Non-pigmented ciliary epithelial cell (primary cell): ENCODE measurements around the gene PLXNA1.

ENCODE experiments used
- DNase-seq: peaks from one replicate; pipeline ENCODE4 v3.0.0-alpha.2; 2010; ENCODE audit warnings: low read depth

The PLXNA1 gene

DNA sequence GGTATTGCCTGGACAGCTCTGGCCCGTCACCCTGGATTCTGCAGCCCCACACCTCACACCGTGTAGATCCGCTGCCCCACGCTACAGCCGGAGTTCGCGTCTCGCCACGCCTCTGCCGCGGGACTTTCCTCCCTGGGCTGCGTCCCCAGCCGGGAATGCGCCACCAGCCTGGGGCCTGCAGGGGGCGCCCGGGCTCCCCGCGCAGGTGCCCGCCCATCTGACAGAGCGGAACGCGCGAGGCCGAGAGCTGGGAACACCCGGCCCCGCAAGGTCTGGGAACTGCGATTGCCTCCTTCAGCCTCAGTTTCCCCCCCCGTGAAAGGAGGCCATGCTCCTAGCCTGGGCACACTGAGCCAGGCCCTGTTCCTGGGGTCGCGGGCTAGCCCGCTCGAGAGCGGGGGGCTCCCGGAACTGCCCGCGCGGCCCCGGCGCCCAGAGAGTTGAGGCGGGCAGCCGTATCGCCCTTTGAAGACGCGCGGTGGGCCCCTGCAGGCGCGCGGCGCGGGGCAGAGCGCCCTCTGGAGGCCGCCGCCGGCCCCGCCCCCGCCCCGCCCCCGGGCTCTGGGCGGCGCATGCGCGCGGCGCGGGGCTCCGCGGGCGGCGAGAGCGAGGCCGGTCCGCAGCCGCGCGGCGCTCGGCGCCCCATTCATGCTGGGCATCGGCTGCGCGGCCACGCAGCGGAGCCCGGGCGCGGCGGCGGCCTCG is at the start of gene PLXNA1:
Gene PLXNA1, plus strand, starts transcription at position 645 of the 705 bp plus-strand sequence. CDS start 5,479 bp downstream, outside the sequence.
- no peak for DNase-seq

DNA sequence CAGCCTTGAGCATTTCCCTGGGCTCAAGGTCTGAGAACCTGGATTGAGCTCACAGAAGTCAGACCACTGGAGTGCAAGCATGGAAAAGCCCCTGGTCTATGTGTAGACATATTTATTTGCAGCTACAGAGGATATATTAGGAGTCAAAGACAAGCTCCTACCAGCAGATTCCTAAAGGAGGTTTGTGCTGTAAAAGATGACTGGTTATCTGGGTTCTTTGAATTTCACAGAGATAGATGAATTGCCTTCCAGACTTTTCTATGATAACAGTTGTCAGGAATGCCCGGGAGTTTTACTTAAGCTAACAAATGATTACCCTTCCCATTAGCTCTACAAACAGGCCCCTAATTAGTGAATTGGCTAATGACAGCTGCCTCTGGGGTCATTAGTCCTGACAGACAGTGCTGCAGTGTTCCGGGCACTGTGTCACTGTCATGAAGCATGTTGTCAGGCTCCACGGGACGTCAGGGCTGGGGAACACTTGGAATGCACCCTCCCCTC is 48.8 kb upstream of the PLXNA1 start:
- DNase-seq: no peak

DNA sequence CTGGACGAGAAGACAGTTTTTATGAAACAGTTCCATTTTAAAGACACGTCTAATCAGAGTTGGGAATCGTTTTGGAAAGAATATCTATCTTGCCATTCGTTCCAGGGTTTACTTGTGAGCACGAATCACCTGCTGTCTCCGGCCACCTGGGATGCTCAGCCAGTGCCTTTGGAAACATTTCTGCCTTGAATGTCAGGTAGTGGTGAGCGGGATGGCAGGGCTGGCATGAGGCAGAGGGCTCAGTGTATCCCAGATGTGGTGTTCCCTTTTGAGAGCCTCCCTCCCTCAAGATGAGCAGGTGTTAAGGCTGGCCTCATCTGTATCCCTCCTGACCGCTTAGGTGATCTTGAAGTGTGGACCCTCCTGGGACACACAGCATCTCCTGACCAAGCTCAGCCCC is 47.9 kb upstream of the PLXNA1 start:
- DNase-seq: no peak

DNA sequence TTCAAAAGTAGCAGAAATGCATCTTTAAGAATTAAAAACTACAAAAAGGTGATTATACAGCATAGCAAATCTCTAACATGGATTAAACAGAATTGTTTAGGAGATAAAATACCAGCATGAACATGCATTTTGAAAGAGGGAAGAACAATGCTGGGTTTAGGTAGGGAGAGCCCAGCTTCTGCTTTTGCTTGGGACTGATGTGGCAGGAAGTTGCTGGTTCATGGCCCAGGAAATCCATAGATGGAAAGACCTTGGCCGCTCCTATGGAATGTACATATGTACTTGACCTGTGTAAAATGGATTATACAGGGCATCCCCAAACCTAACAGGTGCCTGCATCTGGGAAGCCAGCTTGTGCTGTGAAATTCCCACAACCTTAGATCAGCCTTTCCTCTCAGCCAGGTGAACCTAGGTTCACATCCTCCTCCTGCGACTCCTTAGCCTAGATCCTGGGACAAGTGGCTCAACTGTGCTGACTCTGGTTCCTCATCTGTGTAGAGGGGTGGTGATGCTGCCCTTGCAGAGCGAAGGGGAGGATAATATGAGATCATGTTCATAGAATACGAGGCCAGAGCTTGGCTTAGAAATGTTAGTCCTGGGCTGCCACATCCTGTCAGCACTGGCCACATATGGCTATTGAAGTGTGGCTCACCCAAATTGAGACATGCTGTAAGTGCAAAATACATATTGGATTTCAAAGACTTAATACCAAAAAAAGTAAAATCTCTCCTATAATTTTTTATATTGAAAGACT is 47.0 kb upstream of the PLXNA1 start:
- no peak for DNase-seq

DNA sequence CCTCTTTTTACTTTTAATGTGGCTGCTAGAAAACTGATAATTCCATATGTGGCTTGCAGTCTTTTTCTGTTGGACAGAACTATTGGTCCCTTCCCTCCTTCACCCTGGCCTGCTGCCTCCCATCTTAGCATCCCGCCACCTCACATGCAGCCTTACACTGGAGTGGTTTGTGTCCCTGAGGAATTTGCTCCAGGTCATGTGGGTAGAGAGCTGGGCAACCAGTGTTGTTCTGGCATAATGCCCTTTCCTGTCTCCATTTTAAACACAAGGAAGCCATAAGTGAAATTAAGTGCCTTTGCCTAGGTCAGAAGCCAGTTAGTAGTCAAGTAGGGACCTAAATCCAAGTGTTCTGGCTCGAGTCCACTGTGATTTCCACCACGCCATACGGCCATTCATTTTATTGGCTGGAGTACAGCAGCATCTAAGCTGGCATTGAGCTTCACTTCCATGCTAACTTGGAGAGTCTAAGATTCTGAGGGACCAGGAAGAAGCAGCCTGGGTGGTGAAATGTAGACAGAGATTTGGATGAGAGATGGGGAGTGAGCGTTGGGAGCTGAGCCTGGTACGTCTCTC is 46.0 kb upstream of the PLXNA1 start:
- no peak for DNase-seq

DNA sequence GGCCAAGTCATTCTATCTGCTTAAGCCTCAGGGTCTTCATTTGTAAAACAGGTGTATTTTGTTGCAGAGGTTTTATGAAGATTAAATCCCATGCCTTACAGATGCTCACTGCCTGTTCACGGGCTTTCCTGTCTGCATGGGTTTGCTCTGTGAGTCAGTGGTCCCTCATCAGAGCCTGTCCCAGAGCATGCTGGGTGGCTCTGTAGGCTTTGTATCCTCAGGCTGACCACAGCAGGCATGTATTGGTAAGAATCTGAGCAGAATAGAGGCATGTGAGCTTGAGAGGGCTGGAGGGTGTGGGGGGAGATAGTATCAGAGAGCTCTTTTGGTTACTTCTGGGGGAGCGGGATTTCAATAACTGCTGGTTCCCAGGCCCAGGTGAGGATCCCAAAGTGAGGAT is 45.4 kb upstream of the PLXNA1 start:
- no peak for DNase-seq

DNA sequence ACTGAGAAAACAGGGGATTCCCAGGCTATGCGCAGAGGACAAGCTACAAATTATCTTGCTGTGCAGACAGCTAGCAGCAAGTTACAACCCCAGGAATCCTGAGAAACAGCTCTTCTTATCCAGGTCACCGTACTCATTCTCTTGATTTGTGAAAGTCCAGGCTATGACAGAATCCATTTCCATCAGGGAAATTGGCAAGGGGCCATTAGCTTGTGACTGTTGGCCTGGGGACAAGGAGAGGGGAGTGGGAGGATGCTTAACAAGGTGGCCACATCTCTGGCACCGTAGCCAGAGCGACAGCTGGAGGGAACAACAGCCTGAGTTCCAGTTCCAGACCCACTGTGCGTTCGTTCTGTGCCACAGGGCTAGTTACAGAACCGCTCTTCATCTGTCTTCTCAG is 44.9 kb upstream of the PLXNA1 start:
- no peak for DNase-seq

DNA sequence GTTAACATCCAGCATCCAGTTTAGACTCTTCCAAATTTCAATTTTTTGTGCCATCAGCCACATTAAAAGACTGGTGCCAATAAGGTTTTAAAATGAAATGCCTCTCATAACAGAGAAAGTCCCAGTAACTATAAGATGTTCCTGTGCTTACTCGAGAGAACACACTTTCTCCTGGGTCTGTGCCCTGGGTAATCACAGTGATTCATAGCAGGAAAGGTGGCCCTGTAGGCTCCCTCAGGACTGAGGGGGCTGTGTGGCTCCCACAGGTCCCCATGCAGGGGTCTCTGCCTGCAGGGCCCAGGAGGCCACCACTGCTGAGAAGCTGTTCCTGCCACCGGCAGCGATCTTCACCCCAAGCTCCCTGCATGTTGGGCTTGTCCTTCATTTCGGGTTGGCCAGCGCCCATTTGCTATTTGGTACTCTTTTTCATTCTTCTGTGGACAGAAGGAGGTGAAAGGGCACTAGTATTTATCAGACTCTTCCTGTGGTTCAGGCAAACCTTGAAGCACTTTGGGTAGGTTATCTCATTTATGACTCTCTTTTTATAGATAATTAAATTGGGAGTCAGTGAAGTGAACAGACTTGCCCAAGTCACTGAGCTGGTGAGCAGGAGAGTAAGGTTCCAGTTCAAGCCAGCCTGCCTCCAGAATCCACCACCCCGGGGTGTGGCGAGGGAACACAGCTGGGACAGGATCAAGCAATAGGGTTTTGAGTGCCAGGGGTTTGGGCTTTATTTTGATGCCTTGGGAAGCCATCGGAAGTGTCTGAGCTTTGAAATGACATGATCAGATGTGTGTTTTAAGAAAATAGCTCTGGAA is 44.2 kb upstream of the PLXNA1 start:
- no peak for DNase-seq

DNA sequence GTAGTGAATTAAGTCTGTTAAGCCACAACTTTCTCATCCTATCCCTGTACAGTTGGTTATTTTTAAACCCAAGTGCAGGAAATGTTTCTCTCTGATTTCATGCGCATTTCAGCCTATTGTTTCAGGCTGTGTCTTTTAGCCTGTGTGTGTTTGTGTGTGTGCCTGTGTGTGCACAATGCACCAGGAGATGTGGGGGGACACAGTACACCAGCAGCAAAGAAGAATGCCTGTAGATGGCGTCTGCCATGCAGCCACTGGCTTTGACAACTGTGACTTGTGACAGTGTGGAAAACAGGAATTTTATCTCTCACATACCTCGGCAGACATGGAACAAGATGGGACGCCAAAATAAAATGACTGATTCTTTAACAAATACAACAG is 43.6 kb upstream of the PLXNA1 start:
- DNase-seq: no peak

DNA sequence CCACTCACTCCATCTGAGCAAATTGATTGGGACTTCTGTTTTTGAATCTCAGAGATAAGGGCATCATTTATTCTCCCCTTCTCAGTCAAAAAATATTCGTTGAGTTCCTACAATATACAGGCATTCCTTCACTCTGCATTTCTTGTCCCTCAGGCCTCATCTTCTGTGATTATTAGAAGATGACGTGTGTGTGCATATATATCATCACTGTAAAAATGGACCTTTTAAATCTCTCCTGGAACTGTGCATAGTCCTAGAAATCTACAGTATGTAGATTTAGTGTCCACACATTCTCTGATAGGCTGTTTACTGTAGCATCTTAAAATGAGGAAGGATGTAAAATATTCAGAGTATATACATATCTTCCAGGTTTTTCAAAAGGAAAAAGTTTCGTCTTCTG is 43.2 kb upstream of the PLXNA1 start:
- no peak for DNase-seq

DNA sequence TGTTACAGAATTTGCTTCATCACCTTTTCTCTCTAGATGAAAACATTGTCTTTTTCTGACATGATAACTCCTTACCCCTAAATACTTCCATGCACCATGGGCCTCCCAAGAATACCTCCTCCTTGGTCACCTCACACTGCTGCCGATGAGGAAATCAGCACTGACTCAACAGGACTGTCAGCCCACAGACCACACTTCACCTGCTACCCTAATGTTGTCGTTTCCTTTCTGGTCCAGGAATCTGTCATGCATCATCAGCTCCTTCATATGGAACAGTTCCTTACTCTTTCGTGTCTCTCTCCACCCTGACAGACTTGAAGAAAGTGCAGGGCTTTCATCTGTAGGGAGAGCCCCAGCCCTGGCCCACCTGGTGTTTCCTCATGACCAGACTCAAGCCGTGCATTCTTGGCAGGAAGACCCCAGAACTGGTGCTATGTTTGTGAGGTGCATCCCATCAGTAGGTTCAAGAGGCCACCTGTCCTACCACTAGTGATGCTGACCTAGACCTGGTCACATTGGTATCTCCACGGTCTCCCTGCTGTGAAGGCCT is 41.1 kb upstream of the PLXNA1 start:
- no peak for DNase-seq

DNA sequence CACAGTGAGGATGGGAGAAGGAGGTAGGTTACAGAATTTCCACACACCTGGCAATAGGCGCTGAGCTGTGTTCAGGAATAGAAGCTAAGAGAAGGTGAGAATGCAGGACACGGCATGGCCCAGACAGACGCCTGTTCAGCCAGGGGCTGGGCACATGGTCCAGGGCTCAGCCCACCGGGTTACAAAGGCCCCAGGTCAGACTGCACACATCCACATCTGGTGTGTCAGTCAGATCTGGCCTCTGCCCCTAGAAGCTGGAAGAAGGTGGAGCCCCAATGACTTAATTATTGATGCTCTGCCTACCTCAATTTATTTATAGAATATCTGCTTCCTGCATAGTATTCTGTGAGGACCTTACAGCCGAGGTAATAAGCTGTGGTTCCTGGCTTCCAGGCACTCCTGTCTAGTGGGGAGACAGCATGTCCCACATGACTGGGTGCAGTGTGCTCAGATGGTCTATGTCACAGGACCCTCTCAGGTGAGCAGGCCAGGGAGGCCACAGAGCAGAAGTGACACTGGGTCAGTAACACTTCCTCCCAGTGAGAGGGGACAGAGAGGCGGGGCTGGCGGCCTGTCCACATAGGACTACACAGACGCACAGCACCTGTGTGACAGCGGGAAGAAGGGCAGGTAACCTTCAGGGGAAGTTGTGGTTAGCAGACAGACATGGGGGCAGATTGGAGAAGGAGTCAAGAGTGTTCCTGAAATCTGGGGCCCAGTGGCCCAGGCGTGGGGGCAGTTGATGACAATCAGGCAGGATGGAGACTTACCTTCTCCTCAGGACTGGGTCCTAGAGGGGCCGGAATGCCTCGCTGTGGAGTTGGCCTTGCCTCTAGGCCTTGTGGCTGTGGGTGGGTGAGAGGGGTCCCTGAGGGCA is 38.6 kb upstream of the PLXNA1 start:
- no peak for DNase-seq

DNA sequence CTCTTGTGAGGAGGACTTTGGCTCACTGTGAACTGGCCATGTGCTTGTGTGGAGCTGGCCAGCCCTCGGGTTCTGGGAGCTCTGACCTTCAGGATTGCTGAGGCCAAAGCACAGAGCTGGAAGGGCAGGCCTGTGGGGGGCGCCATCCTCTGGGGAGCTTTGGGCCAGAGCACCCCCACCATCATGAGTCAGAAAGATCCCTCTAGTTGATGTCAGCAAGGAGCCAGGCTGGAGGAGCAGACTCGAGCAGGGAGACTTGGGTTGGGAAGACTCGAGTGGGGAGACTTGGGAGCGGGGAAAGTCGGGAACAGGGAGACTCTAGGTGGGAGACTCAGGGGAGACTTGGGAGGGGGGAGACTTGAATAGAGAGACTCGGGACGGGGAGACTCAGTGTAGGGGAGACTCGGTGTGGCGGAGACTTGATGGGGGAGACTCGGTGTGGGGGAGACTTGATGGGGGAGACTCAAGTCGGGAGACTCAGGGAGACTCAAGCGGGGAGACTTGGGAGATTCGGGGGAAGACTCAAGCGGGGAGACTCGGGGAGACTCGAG is 37.7 kb upstream of the PLXNA1 start:
- no peak for DNase-seq

DNA sequence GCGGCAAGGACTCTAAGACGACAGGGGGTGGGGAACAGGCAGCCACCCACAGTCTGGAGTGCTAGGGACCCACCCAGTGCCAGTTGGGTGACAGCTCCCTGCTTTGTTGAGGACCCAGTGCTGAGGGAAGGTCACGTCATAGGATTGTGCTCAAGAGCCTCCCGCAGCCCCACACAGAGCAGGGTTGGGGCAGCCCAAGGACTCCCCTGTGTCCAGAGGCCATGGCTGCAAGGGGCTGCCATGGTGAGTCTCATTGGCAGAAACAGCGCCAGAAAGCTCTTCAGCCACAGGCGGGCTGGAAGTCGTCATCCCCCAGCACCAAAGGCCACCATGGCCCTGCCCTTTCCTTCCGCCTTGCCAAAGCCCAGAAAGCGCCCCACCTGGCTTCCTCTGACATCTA is 37.0 kb upstream of the PLXNA1 start:
- DNase-seq: no peak

DNA sequence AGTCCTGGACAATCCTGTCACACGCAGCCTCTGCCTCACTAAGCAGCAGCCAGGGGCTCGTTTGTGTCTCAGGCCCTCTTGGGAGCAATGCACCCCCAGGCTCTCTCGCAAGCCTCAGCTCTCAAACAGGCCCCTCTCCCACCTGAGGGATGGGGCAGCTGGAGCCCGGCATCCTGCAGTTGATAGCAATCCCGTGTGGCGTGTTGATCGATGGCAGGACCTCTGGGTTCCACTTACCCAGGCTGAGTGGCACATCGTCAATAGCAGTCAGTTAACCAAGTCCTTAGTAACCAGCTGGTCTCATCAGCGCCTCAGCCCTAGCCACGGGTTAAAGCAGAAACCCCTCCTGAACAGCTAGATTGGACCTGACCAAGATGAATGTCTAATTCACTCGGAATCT is 36.5 kb upstream of the PLXNA1 start:
- no peak for DNase-seq

DNA sequence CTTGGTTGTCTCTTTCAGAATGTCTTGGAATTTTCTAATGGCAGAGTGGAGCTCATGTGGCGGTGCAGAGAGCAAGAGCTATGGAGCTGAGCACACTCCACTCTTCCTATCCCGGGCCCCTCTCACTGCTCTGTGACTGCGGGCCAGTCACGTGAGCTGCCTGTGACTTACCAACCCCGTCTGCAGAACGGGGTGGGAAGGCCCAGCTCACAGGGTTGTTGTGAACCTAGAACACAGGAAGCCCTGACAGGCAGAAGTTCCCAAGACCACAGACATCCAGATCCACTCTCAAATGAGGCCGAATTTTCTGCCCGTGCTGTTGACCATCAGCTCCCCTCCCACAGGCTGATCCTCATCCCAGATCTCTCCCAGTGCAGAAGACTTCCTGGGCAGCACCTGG is 35.5 kb upstream of the PLXNA1 start:
- DNase-seq: no peak

DNA sequence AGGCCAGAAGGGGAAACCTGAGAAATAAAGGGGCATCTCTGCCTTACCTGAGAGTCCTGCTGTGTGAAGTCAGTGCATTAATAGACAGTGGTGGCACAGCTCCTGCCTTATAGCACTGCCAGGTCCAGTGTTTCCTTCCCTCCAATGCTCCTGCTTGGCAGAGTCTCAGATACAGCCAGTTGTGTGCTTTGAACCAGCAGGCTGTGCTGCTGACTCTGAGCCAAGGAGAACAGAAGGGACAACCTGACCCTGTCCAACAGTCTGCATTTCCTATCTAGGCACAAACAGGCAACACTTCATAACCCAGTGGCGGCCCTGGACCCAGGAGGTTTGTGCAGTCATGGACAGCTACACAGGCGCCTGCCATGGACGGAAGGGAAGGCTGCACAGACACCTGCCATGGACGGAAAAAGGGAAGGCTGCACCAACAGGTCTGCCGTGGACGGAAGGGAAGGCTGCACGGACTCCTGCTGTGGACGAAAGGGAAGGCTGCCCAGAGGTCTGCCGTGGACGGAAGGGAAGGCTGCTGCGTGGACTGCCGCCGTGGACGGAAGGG is 33.9 kb upstream of the PLXNA1 start:
- DNase-seq: no peak

DNA sequence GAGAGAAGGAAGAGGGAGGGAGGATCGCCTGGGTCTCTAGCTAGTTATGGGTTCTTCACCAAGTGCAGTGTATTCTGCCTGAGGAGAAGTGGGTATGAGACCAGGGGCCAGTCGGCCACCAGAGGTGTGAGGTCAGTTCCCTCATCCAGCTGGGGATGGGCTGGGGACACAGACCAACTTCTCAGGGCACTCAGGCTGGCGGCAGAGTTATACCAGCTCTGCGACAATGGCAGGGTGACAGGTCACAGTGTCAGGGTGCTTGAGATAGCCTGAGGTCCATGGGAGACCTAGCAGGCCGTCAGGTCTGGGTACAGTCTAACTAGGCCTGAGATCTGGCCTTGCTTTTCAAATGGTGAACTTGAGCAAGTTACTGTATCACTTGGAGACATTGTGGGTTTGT is 31.4 kb upstream of the PLXNA1 start:
- no peak for DNase-seq

DNA sequence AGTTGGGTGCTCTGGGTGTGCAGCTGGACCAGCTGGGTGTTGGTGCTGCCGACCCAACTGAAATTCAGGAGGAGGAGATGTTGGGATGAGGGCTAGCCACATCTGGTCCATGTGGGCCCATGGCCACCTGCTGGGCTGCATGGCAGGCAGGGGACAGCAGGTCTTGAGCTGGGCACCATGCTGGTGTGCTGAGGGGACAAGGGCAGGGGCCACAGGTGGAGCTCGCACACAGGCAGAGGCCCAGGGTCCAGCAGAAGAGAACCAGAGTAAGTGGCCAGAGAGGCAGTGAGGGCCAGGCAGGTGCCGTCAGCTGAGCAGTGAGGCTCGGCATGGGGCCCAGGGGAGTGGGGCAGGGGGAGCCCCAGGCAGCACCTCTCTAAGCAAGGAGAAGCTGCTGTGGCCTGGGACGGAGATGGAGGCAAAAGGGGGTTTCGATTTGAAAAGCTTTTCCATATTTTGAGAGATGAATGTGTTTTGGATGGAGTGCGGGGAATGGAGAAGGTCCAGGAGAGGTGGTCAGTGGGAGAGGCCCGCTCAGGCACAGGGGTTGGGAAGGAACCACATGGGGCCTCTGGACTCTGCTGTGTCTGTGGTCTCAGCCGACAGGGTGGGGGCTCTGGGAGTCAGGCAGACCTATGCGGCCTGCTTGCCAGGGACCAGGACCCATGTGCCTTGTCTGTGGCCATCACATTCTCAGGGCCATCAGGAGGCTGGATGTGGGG is 30.5 kb upstream of the PLXNA1 start:
- no peak for DNase-seq
